Stimulated activated CD4-positive, alpha-beta T cell treated with anti-CD3 and anti-CD28 coated beads, Interleukin-4, amount 100 ng/mL, for 48 hours (primary cell): ENCODE results near the gene OR8G5.
A peak's percentile ranks its signal among the peaks of the same experiment; 100 is the strongest.
"Not testable (repeated sequence)": the region's sequence is repeated elsewhere in the genome, so short reads cannot be mapped to it uniquely, and the experiment has no call there.

Experiments used
- DNase-seq, 2 donors: peaks; one replicate each; pipeline ENCODE4 v3.0.0-alpha.2; 2020; ENCODE audit warnings: low read depth in 2 of 2

Gene OR8G5, protein sequence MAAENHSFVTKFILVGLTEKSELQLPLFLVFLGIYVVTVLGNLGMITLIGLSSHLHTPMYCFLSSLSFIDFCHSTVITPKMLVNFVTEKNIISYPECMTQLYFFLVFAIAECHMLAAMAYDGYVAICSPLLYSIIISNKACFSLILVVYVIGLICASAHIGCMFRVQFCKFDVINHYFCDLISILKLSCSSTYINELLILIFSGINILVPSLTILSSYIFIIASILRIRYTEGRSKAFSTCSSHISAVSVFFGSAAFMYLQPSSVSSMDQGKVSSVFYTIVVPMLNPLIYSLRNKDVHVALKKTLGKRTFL

GRCh38 chr11:124256076-124256475 is at the start of gene OR8G5:
Gene OR8G5 (plus strand): TSS chr11:124256376. CDS start chr11:124264932, 8,556 bp downstream.
- no peak for DNase-seq

DNA sequence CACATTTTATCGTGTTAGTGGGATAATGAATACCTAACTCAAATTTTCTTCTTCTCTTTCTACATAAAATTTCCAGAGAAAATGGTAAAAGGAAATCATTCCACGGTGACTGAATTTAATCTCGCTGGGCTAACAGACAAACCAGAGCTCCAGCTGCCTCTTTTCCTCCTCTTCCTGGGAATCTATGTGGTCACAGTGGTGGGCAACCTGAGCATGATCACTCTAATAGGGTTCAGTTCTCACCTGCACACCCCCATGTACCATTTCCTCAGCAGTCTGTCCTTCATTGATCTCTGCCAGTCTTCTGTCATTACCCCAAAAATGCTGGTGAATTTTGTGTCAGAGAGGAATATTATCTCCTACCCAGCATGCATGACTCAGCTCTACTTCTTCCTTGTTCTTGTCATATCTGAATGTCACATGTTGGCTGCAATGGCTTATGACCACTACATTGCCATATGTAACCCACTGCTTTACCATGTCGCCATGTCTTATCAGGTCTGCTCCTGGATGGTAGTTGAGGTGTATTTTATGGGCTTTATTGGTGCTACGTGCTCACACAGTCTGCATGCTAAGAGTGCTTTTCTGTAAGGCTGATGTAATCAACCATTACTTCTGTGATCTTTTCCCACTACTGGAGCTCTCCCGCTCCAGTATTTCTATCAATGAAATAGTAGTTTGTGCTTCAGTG is 48.9 kb upstream of the OR8G5 start:
- DNase-seq: no peak

GRCh38 chr11:124209824-124210357 is 46.3 kb upstream of the OR8G5 start:
- DNase-seq: no peak

- no peak for DNase-seq
Observed at GRCh38 chr11:124210421-124210820, 45.8 kb upstream of the OR8G5 start.

GRCh38 chr11:124211321-124211720 is 44.9 kb upstream of the OR8G5 start:
- DNase-seq: no peak

DNA sequence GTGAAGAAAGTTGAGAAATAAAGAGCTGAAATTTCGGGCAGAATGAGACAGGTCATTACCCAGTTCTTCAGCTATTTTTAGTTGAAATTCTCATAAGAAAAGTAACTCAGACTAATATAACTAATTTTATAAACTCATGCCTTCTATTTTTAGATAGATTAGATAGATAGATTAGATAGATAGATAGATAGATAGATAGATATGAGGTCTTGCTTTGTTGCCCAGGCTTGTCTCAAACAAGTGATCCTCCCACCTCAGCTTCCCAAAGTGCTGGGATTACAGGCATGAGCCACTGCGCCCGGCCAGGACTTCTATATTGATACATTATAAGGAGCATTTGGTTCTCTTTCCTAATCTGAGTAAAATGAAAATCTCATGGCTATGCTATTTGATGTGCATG is 42.1 kb upstream of the OR8G5 start:
- DNase-seq: no peak

DNA sequence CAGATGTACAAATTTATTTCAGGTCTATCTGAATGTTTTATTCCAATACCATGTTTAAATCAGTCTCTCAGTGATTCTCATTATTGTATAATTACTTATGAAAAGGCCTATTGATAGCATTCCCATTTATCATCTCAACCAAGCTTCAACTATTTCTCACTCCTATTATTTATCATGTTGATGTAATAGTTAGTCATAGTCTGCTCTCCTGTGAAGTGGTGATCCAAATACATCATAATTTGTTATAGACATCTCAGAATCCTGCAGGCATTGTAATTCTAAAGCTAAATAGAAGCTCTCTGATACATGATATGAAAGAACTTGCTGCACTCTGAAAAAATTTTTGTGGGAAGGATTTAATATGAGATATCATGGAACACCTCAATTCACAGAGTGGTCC is 37.0 kb upstream of the OR8G5 start:
- DNase-seq: no peak

DNA sequence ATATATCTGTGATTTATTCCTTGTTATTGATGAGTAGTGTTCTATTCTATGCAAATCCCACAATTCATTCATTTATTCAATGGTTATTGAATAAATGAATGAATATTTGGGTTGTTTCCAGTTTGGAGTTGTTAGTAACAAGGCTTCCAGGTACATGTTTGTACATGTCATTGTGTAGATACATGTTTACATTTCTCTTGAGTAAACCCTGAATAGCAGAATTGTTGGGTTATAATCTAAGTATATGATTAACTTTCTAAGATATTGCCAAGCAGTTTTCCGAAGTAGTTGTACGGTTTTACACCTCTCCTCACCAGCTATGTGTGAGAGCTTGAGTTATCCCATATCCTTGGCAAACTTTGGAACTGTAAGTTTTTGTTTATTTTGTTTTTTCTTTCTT is 33.8 kb upstream of the OR8G5 start:
- DNase-seq: no peak

DNA sequence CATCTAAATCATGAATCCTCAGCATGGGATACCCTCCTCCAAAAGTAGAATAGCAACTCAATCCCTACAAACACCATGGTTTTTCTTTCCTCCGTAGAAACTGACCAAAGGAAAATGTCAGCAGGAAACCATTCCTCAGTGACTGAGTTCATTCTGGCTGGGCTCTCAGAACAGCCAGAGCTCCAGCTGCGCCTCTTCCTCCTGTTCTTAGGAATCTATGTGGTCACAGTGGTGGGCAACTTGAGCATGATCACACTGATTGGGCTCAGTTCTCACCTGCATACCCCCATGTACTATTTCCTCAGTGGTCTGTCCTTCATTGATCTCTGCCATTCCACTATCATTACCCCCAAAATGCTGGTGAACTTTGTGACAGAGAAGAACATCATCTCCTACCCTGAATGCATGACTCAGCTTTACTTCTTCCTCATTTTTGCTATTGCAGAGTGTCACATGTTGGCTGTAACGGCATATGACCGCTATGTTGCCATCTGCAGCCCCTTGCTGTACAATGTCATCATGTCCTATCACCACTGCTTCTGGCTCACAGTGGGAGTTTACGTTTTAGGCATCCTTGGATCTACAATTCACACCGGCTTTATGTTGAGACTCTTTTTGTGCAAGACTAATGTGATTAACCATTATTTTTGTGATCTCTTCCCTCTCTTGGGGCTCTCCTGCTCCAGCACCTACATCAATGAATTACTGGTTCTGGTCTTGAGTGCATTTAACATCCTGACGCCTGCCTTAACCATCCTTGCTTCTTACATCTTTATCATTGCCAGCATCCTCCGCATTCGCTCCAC is 31.4 kb upstream of the OR8G5 start:
- DNase-seq: not testable (repeated sequence)

DNA sequence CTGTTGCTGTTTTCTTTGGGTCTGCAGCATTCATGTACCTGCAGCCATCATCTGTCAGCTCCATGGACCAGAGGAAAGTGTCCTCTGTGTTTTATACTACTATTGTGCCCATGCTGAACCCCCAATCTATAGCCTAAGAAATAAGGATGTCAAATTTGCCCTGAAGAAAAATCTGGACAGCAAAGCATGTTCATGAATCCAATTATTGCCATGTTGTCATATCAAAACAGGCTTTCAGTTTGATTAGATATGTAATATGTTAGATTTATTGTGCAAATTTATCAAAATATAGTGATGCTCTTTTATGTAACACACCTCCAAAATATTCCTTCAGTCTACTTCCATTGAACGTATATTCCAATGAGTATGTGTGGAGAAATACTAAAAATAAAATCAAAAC is 30.7 kb upstream of the OR8G5 start:
- no peak for DNase-seq

DNA sequence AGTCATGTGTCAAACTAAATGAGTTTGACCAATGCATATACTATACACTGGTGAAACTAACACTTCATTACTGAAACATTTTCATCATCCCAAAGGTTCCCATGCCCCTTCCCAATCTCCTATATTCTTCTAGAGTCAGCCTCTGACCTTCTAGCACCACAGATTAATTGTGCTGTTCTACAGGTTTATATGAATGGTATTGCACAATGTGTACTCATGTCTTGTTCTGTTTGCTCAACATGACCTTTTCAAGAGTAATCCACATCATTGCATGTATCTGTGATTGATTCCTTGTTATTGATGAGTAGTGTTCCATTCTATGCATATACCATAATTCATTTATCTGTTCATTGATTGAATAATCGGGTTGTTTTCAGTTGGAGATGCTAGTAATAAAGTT is 22.8 kb upstream of the OR8G5 start:
- no peak for DNase-seq

DNA sequence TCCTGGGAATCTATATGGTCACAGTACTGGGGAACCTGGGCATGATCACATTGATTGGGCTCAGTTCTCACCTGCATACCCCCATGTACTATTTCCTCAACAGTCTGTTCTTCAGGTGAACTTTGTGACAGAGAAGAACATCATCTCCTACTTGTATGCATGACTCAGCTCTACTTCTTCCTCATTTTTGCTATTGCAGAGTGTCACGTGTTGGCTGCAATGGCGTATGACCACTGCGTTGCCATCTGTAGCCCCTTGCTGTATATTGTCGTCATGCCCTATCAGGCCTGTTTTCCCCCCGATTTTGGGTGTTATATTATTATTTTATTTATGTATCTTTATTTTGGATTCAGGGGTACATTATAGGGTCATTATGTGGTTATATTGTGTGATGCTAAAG is 17.7 kb upstream of the OR8G5 start:
- no peak for DNase-seq

- DNase-seq: no peak
Observed at GRCh38 chr11:124240621-124241397, 15.4 kb upstream of the OR8G5 start, which contains the start of gene OR8G1. Gene OR8G1 (plus strand): TSS chr11:124241095. CDS start chr11:124249676, 8,581 bp downstream.

GRCh38 chr11:124249869-124250268 is 6.3 kb upstream of the OR8G5 start:
- not testable (repeated sequence) for DNase-seq

DNA sequence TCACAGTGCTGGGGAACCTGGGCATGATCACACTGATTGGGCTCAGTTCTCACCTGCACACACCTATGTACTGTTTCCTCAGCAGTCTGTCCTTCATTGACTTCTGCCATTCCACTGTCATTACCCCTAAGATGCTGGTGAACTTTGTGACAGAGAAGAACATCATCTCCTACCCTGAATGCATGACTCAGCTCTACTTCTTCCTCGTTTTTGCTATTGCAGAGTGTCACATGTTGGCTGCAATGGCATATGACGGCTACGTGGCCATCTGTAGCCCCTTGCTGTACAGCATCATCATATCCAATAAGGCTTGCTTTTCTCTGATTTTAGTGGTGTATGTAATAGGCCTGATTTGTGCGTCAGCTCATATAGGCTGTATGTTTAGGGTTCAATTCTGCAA is 8.9 kb downstream of the OR8G5 start:
- not testable (repeated sequence) for DNase-seq

DNA sequence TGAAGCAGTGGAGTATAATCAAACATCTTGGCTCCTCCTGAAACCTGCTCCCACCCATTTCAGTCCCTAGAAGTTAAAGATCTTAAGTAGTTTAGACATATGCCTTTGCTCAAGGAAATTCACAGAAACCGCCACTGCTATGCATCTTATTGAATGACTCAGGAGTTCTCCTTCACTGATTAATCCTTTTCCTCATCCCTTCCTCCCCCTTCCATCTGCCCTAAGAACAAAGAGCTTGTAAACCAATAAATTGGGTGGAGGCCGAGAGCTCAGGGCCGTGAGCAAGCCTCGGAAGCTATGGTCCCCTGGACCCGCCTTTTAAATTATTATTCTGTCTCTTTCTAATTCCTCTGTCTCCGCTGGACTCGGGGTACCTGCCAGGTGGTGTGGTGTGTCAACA is 14.7 kb downstream of the OR8G5 start:
- not testable (repeated sequence) for DNase-seq

DNA sequence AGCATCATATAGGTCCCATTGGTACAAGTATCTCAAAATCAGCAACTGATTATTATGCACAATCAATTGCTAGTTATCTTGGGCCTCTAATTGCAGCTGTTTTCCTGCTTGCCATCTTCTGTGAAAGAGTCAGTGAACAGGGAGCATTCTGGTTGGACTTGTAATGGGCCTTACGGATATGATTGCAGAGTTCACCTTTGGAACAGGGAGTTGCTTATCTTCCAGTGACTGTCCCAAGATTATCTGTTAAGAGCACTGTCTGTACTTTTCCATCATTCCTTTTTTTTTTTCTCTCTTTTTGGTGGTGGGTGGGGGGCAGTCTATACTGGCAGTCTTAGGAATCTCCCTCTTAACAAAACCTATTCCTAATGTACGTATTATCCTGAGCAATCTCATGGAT is 17.8 kb downstream of the OR8G5 start:
- DNase-seq: no peak

- DNase-seq: peak in 1 of 2 donors; percentile 4
Observed at GRCh38 chr11:124276081-124276480, 19.9 kb downstream of the OR8G5 start.

DNA sequence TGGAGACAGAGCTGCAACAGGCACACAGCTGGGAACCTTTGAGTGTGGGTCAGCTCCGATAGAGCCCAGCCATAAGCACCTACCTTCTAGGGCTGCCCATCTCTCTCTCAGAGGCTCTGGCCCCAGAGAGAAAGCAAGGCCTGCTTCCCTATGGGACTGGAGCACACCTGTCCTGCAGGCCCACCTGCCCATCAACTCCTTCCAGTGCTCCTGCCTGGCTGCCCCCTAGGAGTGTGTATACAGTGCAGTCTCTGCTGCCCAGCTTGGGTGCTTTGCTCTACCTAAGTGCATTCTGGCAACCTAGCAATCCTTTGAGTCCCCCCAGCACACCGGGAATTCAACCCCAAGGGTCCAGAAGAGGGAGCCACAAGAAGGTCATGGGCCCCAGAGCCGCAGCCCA is 21.0 kb downstream of the OR8G5 start:
- no peak for DNase-seq

GRCh38 chr11:124277804-124278203 is 21.6 kb downstream of the OR8G5 start:
- DNase-seq: no peak

GRCh38 chr11:124278261-124278660 is 22.1 kb downstream of the OR8G5 start:
- no peak for DNase-seq
